MCF 10A (cell line): Measurements from ENCODE around the gene VEZF1. TPM values are rescaled to one million over a fixed set of nuclear protein-coding genes. Genes with fewer than 3 reads are reported as not detected.

ENCODE experiments used
- BruUV-seq: library from RNA; stranded (reverse); fragments of 400-500 nt; replicated peaks from 2 replicates; lab custom pipeline; 2021; lab: Mats Ljungman, UMichigan
- CTCF ChIA-PET: fragments of 300-600 bp; sonication (Branson Sonifier 250); formaldehyde crosslinking; extraction: SDS; loops from one replicate; lab custom pipeline; 2021; ENCODE audit warnings: antibody characterized with exemption, inconsistent platforms; lab: Yijun Ruan, JAX
- POLR2A ChIA-PET: fragments of 300-600, 350-650 bp; sonication (Branson Sonifier 250); formaldehyde crosslinking; extraction: SDS; loops from one replicate; lab custom pipeline; 2020; ENCODE audit warnings: antibody characterized with exemption, inconsistent platforms; lab: Yijun Ruan, JAX
- DNase-seq: peaks from one replicate; pipeline ENCODE4 v3.0.0-alpha.2; 2018; ENCODE audit not compliant: unreplicated experiment
- H3K27ac Mint-ChIP-seq: one replicate; pipeline ENCODE4 v1.8.0; 2022; ENCODE audit warnings: mild to moderate bottlenecking, low read depth, mixed read lengths; ENCODE audit not compliant: unreplicated experiment
- H3K27me3 Mint-ChIP-seq: one replicate; pipeline ENCODE4 v1.8.0; 2022; ENCODE audit warnings: mixed read lengths; ENCODE audit not compliant: insufficient read depth, unreplicated experiment
- H3K36me3 Mint-ChIP-seq: one replicate; pipeline ENCODE4 v1.8.0; 2022; ENCODE audit warnings: mild to moderate bottlenecking, moderate library complexity, mixed read lengths; ENCODE audit not compliant: insufficient read depth, unreplicated experiment
- H3K4me1 Mint-ChIP-seq: one replicate; pipeline ENCODE4 v1.8.0; 2022; ENCODE audit warnings: mixed read lengths; ENCODE audit not compliant: insufficient read depth, unreplicated experiment
- H3K4me3 Mint-ChIP-seq: one replicate; pipeline ENCODE4 v1.8.0; 2022; ENCODE audit warnings: mild to moderate bottlenecking, moderate library complexity, mixed read lengths; ENCODE audit not compliant: unreplicated experiment
- H3K9me3 Mint-ChIP-seq: one replicate; pipeline ENCODE4 v1.8.0; 2022; ENCODE audit warnings: mixed read lengths; ENCODE audit not compliant: unreplicated experiment
- CTCF ChIP-seq: fragments of 200-600 bp; IDR thresholded peaks from one replicate; pipeline ENCODE4 v1.8.0; 2022; ENCODE audit warnings: antibody characterized with exemption, mild to moderate bottlenecking; ENCODE audit not compliant: unreplicated experiment
- intact Hi-C: fragments of 100-400 bp; cut with micrococcal nuclease; formaldehyde crosslinking; loops from 2 replicates; pipeline ENCODE4 v1.14.1; 2022
- total RNA-seq: library from RNA; stranded (reverse); gene quantifications from 2 replicates; pipeline ENCODE4 v1.2.3, GENCODE V29; 2022

Gene VEZF1
- total RNA-seq, 1 experiment from 2014 or later = 66.8 TPM

GRCh38 chr17:58020401-58020800 is 32.3 kb upstream of the VEZF1 start:
- TF ChIP-seq CTCF = no peak
- H3K9me3 Mint-ChIP-seq = no peaks in the 10 kb centered on the region
- no peak overlapping the region for H3K27ac Mint-ChIP-seq
- BruUV-seq = no TSS peak
- H3K27me3 Mint-ChIP-seq = peaks cover 21% of the 10 kb centered on the region
- H3K4me3 Mint-ChIP-seq = no peak overlapping the region
- no peaks in the 10 kb centered on the region for H3K36me3 Mint-ChIP-seq
- ChIA-PET POLR2A (no interaction called here), CTCF (interaction anchor here (0.7 kb wide), 2 partner anchors 174 to 240 kb away, joined by 3 to 4 read pairs; no protein-coding TSS in a partner anchor)
- no peaks in the 10 kb centered on the region for H3K4me1 Mint-ChIP-seq
- intact Hi-C loops = no loop called here
- DNase-seq = no peak

GRCh38 chr17:58019521-58019920 is 31.5 kb upstream of the VEZF1 start:
- H3K4me3 Mint-ChIP-seq = no peak overlapping the region
- CTCF ChIA-PET = interaction anchor here (1.1 kb wide), 1 partner anchor 20 kb away, joined by 5 read pairs; no protein-coding TSS in a partner anchor
- no peak for TF ChIP-seq CTCF

GRCh38 chr17:58019039-58019438 is 31.0 kb upstream of the VEZF1 start:
- Mint-ChIP-seq H3K36me3 (no peaks in the 10 kb centered on the region), H3K4me1 (no peaks in the 10 kb centered on the region), H3K9me3 (no peaks in the 10 kb centered on the region), H3K4me3 (no peak overlapping the region), H3K27ac (no peak overlapping the region), H3K27me3 (peaks cover 11% of the 10 kb centered on the region)
- intact Hi-C loops = no loop called here
- DNase-seq = no peak
- ChIA-PET POLR2A (interaction anchor here (0.6 to 1.9 kb wide), 2 partner anchors 12 to 903 kb away, joined by 3 to 8 read pairs; partner anchors contain the start of gene SRSF1), CTCF (interaction anchor here (1.1 kb wide), 1 partner anchor 20 kb away, joined by 5 read pairs; no protein-coding TSS in a partner anchor)
- TF ChIP-seq CTCF = no peak
- no TSS peak for BruUV-seq

More at GRCh38 chr17:58019521-58019920, 31.5 kb upstream of the VEZF1 start:
- Mint-ChIP-seq H3K27me3 (peaks cover 13% of the 10 kb centered on the region), H3K4me1 (no peaks in the 10 kb centered on the region), H3K27ac (no peak overlapping the region), H3K36me3 (no peaks in the 10 kb centered on the region), H3K9me3 (no peaks in the 10 kb centered on the region)
- no TSS peak for BruUV-seq
- POLR2A ChIA-PET = no interaction called here
- intact Hi-C loops = no loop called here
- DNase-seq = no peak

- Mint-ChIP-seq H3K4me3 (no peak overlapping the region), H3K36me3 (peaks cover 27% of the 10 kb centered on the region), H3K27ac (no peak overlapping the region), H3K9me3 (no peaks in the 10 kb centered on the region), H3K27me3 (no peaks in the 10 kb centered on the region), H3K4me1 (peaks cover 4% of the 10 kb centered on the region)
- DNase-seq = no peak
- ChIA-PET CTCF (interaction anchor here (0.6 to 1.6 kb wide), 4 partner anchors 11 to 104 kb away, joined by 3 to 6 read pairs (median 3); no protein-coding TSS in a partner anchor), POLR2A (no interaction called here)
- no TSS peak for BruUV-seq
- intact Hi-C loops = no loop called here
- no peak for TF ChIP-seq CTCF
Measured at GRCh38 chr17:58010067-58010799, 22.2 kb upstream of the VEZF1 start.
